GM10847 (cell line): ENCODE data around the gene ABCB8.

Source experiments
- POLR2A ChIP-seq: IDR thresholded peaks from 2 replicates; pipeline ENCODE4 v1.6.1; 2011; ENCODE audit not compliant: insufficient read length; ENCODE audit errors: extremely low read depth

Gene ABCB8

DNA sequence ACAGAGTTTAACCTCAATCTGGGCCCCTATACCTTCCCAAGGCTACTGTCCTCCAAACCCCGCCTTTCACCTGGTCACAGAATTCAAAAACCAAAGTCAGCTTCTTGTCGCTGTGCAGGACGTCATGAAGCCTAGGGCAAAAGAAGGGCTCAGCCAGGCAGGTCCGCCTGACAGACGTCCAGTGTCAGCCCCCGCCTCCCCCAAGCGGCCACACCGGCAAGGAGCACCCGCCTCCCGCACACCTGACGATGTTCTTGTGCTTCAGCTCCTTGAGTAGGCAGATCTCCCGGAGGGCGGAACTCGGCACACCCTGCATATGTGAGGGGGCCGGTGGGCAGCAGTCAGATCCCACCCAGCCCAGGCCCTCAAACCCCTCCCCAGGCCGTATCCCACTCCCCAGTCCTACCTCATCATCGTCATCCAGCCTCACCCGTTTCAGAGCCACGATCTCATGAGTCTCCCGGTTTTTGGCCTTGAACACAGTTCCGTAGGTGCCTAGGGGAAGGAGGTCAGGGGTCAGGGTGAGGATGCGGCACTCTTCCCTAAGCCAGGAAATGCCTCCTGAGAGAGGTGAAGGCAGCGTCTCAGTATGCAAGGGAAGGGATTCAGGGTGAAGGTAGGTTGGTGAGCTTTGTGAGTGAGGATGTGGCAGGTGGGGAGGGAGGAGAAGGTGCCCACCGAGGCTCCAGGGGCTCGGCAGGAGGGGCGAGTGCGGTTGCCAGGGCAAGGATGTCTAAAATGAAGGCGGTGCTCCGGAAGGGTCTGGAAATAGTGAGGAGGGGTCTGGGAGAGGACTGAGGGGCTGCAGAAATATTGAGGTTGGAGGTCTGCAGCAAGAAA is 28.6 kb downstream of the ABCB8 start:
- no peak for TF ChIP-seq POLR2A

DNA sequence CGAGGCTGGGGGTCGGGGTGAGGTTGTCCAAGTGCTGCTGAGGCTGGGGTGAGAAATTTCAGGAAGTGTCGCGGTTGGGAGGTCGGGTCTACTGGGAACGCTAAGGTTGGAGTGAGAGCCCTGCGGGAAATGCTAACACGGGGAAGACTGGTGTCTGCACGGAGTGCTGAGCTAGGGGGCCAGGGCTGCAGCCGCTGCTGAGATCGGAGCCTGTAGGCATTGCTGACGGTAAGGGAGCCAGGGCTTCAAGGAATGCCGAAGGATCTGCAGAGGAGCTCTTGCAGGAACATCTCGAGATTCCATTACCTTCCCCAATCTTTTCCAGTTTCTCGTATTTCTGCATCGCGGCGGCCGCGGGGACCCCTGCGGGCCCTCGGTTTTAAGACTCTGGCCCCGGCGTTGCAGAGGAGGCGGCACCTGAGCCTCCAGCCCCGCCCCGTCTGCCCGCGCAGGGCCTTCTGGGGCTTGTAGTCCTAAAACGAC is 29.3 kb downstream of the ABCB8 start, which contains the start of gene CDK5:
Gene CDK5 (minus strand): TSS at position 392 of the 483 bp plus-strand sequence. CDS start 49 bp downstream, at position 343.
- no peak for TF ChIP-seq POLR2A

DNA sequence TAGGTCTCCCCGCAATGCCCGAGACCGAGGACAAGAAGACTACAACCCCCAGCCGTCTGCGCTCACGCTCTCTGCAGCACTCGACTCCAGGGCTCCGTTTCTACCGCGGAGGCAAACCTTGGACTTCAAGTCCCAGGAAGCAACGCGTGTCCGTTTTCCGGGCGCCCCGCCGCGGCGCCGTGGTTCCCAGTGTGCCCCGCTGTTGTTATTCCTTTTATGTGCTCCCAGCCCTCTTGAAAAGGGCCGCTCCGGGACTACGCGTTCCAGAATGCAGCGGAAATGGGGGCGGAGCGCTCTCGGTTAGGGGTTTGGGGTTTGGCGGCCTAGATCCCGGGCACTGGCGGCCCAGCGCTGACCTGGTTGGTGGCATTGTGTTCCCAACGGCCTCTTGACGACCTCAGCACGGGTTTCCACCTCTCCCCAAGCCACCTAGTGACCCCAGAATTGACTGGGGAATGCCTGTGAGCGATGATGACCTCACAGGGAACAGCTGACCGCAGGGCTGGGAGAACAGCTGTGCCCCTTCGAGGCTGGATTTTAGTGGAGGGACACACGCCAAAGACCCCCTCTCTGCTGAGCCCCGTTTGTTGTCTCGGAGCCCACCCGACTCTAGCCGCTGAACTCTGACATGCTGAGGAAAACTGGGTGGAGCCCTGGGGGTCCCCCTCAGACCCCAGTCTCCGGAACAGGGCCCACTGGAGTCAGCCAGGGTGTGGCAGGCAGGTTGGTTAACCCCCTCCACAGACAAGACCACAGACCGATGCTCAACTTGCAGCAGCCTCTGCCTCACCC is 29.9 kb downstream of the ABCB8 start:
- peak; percentile 34 for TF ChIP-seq POLR2A

DNA sequence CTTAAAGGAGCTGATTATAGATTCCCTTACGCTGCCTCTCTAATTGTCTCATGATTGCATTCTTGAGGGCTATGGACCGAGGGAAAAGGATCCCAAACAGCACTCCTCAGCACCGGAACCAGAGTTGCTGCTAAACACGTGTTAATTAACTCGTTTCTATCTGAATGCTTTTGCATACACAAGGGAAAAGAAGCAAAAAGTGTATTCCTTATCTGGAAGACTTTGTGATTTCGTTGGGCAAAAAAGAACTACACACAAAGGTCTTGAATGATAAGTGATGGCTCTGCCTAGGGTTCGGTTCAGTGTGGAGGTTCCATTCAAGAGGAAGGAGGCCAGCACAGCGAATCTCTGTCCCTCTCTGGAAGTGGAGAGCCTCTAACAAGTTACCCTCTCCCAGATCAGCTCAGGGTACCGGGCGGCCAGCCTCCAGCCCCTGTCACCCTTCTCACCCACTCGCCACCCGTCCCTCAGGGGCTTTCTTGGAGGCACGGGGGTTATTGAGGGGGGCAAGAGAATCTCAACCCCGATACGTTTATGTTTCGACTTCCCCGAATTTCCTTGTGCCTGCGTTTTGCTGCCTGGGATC is 30.6 kb downstream of the ABCB8 start:
- no peak for TF ChIP-seq POLR2A

DNA sequence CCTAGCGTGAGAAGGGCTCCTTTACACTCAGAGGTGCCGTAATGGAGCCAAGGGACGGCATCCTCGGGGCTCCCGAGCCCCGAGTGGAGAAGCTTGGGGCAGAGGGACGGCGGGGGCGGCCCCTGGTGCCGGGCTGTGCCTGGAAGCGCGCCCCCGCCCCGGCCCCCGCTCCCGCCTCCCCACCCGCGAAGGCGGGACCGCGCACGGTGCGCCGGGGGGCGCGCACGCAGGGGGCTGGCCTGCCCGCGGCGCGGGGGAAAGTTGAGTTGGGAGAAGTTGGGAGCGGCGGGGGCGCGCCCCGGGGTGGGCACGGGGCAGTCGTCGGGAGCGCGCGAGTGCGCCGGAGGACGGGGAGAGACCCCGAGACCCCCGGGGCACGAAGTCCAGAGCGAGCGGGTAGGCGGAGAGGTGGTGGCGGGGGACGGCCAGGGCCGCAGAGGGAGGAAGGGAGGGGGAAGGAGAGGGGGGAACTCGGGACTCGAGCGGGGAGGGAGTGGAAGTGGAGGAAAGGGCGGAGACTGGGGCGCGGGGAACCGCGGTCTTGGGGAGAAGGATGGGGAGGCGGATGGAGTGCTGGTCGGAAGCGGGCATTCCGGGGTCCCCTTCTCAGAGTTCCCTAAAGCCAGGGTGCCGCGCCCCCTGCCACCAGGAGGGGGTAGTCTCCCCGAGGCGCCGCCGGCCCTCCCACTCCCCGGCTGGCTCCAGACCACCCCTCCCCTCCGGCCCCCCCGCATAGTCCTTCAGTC is 31.3 kb downstream of the ABCB8 start, which contains the start of gene SLC4A2:
Gene SLC4A2 (plus strand): TSS at position 223 of the 746 bp plus-strand sequence. CDS start 2,399 bp downstream, outside the sequence.
- TF ChIP-seq POLR2A = peak; percentile 59

DNA sequence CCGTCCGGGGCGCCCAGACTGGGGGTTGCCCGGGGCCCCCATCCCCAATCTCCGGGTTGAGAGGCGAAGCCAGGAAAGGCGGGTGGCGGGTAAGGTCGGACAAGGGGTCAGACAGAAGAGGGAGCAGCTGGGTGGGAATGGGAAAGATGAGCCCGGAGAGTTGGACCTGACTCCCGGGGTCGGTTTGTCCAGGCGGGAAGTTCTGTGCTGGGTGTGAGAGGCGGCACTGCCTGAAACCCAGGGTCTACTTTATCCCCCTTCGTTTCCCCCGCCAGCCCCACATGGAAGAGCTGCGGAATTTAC is 31.8 kb downstream of the ABCB8 start:
- no peak for TF ChIP-seq POLR2A

DNA sequence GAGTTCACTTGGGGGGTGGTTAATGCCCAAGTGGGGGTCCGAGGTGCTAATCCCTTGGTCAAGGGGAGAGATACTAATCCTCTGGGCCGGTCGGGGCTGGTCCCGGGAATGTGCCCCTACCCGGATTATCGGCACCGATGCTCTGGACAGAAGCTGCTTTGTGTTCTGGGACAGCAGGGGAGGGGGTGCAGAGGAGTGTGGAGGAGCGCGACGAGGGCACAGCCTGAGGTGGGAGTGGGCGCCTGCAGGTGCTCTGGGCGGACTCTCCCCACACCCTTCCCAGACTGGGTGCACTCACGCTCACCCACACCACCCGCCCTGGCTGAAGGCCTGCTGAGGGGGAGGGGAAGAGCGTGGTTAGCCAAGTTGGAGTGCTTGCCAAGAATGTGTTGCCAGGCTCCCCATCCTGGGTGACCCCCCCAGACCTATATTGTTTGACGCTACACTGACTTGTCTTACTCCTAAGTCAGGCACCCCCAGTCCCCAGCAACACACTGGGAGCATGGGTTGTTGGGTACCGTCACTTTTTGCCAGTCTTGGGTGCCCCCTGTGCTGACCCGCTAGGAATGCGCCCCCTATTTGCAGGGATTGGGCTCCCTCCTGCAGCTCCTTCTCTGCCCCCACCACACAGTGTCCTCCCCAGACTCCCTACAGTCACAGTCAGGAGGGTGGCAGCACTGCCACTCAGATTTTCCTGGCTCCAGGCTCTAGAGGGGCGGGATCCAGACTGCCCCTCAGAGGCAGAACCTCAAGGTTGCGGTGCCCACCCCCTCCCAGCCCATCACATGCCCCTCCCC is 32.4 kb downstream of the ABCB8 start:
- TF ChIP-seq POLR2A = no peak

DNA sequence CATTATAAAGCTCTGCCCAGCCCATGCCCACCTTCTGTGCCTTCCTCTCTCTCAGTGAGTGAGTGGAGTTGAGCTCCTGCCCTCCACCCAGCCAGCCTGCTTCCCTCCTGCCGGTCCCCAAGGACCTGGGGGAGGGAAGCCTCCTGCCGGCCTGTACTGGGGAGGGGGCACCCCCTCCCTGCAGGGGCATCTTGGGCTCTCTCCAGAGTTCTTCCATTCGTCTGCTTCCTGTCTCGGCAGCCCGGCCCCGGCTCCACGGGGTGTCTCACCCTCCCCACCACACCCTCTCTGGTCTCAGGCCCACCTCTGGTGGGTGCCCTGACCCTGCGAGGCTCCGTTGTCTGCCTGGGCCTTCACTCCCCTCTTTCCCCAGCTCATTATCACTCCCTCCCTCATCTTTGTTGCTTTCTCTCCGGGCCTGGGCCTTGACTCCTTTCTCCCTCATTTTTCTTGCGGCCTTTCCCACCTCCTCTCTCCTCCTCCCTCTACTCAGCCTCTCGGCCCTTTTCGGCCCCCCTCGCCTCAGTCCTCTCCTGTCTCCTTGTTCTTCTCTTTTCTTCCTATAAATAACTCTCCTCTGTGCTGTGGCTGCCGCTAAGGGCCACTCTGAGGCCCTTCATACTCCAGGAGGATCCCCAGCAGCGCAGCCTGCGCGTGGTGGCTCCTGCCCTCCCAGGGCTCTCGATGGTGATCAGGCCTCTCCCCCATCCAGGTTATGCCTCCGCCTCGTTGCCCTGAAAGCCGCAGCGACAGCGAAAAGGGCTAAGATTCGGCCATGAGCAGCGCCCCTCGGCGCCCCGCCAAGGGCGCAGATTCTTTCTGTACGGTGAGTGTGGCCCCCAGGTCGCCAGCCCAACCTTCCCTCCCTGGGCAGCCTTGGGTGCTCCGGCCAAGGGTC is 33.2 kb downstream of the ABCB8 start:
- TF ChIP-seq POLR2A = no peak

DNA sequence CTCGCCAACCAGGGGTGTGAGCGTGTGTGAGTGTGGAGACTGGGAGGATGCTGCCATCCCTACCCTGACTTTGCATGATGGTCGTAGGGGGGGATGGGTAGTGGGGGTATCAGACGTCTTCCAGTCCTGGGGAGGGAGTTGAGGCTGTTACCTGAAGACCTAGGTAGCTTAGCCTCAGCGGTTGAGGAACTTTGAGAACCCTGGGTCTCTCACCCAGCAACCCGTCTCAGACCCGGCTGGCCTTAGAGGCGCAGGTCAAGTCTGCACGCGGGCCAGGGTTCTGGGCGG is 33.8 kb downstream of the ABCB8 start:
- TF ChIP-seq POLR2A = no peak

DNA sequence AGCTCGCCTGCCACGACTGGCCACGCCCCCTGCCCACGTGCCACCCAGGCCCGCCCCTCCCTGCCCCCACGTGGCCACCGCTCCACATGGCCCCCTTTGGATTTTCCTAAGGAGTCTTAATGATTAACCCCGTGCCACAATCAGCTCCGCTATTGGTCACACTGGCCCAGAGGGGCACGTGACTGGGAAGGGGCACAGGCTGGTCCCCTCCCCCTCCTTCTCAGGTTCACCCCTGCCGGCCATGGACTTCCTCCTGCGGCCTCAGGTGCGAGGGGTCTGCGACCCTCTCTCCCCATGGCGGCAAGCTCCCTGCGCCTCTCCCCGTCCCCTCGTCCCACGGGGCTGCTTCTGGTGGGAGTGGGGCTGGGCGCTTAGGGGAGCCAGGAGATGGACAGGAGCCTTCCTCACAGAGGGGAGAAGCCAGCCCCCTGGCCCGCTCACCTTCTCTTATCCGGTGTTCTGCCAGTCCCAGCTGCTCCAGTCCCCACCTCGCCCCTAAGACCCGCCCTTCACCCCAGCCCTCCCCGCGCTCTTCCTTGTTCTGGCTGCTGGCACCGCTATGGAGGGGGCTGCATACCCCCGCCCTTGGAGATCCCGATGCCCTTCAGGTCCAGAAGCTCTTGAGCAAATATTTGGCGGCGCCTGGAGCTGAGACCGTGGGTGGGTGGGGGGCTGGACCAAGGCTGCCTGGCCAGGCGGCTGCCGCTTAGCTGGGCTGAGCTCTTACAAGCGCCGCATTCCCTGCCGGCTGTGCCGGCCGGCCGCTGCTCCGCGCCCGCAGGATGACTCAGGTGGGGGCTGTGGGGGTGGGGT is 34.4 kb downstream of the ABCB8 start:
- TF ChIP-seq POLR2A = no peak

DNA sequence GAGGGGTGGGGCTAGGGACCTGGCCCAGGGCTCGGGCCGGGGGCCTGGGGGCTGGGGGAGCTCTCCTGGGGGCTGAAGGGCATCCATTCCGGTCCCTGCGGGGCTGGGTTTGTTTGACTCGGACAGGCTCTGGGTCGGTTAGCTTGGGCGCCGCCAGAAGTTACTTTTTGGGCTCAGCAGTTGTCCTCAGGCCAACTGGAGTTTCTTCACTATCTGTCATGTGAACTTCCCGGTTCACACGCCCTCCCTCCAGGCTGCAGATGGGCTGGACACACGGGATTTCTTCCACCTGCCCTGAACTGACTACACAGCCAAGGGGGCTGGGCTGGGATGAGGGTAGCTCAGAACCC is 34.9 kb downstream of the ABCB8 start:
- TF ChIP-seq POLR2A = no peak

DNA sequence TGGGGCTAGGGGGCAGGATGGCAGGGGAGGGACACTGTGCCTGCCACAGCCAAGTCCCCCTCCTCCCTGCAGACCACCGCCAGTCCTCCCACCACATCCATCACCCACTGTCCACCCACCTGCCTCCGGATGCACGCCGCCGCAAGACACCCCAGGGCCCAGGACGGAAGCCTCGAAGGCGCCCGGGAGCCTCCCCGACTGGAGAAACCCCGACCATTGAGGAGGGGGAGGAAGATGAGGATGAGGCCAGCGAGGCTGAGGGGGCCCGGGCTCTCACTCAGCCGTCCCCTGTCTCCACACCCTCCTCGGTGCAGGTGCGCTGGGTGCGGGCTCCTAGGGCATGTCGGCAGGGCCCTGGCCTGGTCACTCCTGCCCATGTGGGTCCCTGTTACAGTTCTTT is 36.2 kb downstream of the ABCB8 start:
- no peak for TF ChIP-seq POLR2A

DNA sequence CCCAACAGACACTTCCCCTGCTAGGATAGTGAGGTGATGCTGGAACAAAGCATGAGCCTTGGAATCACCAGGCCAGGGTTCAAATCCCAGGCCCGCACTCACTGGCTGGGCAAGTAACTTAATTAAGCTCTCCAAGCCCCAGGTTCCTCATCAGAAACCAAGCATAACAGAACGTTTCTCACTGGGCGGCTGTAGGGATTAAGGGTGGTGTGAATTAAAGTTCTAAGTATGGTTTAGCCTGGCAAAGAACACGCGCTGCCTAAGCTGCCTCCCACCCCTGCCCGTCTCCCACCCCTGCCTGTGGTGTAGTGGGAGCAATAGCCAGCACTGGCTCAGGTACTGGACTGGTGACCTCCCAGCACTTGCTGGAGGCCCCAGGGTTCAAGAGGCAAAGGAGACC is 36.7 kb downstream of the ABCB8 start:
- TF ChIP-seq POLR2A = no peak
